ENCODE results near the gene GABPB2. TPM values are rescaled to one million over a fixed set of nuclear protein-coding genes. Genes with fewer than 3 reads are reported as not detected.

The GABPB2 gene
- total and polyA plus RNA-seq, 8 donors: 3.7 to 8.7 (median 5.4) TPM

DNA sequence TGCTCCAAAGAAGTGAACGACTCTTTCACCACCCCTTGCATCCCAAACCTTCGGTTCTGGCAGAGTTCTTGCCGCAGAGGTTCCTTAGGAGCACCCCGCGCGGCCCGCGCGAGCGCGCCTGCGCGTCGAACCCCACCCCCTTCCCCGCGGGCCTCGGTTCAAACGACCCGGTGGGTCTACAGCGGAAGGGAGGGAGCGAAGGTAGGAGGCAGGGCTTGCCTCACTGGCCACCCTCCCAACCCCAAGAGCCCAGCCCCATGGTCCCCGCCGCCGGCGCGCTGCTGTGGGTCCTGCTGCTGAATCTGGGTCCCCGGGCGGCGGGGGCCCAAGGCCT lies 23.0 kb upstream of the GABPB2 start, which contains the start of gene C1orf56:
TSS of gene C1orf56 (plus strand) at position 161 of the 334 bp plus-strand sequence. CDS start at position 258, 97 bp downstream.
- H3K9me3 ChIP-seq: no peaks in the 10 kb centered on the region
- peak within 1 kb of the TSS; percentile 52 to 86 (median 70) for H3K4me3 ChIP-seq
- peak; percentile 74 to 90 (median 85) for ATAC-seq
- H3K36me3 ChIP-seq: peaks cover 0 to 10% (median 2%) of the 10 kb centered on the region in 3 donors
- WGBS, 2 donors: 0 to 2% methylated on average over 27 to 29 of the region's 29 CpGs
- TF ChIP-seq, protein P1, sequence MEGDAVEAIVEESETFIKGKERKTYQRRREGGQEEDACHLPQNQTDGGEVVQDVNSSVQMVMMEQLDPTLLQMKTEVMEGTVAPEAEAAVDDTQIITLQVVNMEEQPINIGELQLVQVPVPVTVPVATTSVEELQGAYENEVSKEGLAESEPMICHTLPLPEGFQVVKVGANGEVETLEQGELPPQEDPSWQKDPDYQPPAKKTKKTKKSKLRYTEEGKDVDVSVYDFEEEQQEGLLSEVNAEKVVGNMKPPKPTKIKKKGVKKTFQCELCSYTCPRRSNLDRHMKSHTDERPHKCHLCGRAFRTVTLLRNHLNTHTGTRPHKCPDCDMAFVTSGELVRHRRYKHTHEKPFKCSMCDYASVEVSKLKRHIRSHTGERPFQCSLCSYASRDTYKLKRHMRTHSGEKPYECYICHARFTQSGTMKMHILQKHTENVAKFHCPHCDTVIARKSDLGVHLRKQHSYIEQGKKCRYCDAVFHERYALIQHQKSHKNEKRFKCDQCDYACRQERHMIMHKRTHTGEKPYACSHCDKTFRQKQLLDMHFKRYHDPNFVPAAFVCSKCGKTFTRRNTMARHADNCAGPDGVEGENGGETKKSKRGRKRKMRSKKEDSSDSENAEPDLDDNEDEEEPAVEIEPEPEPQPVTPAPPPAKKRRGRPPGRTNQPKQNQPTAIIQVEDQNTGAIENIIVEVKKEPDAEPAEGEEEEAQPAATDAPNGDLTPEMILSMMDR (IDR thresholded peaks at IDR 0.05): no peak
- peaks cover 0 to 13% (median 4%) of the 10 kb centered on the region in 3 donors for H3K4me1 ChIP-seq
- intact Hi-C loops (cut with DNase I): no loop called here
- H3K27me3 ChIP-seq: no peaks in the 10 kb centered on the region
- peak within 1 kb of the TSS; percentile 63 to 79 (median 71) for H3K27ac ChIP-seq
- DNase-seq: peak; percentile 58 to 85 (median 68)
- no peak for FAIRE-seq

DNA sequence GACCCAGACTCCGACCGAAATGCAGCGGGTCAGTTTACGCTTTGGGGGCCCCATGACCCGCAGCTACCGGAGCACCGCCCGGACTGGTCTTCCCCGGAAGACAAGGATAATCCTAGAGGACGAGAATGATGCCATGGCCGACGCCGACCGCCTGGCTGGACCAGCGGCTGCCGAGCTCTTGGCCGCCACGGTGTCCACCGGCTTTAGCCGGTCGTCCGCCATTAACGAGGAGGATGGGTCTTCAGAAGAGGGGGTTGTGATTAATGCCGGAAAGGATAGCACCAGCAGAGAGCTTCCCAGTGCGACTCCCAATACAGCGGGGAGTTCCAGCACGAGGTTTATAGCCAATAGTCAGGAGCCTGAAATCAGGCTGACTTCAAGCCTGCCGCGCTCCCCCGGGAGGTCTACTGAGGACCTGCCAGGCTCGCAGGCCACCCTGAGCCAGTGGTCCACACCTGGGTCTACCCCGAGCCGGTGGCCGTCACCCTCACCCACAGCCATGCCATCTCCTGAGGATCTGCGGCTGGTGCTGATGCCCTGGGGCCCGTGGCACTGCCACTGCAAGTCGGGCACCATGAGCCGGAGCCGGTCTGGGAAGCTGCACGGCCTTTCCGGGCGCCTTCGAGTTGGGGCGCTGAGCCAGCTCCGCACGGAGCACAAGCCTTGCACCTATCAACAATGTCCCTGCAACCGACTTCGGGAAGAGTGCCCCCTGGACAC lies 22.5 kb upstream of the GABPB2 start:
- peak overlapping the region; percentile 63 to 79 (median 71) for H3K27ac ChIP-seq
- H3K4me3 ChIP-seq: peak overlapping the region; percentile 52 to 86 (median 70)
- no peaks in the 10 kb centered on the region for H3K9me3 ChIP-seq
- intact Hi-C loops (cut with DNase I): no loop called here
- peaks cover 0 to 15% (median 7%) of the 10 kb centered on the region in 3 donors for H3K36me3 ChIP-seq
- H3K27me3 ChIP-seq: no peaks in the 10 kb centered on the region
- WGBS, 2 donors: 0% methylated on average over 48 of the region's 48 CpGs
- ATAC-seq (peak; percentile 86 to 92 (median 88)), DNase-seq (peak; percentile 66 to 91 (median 78)), FAIRE-seq (no peak)
- TF ChIP-seq, protein P1 (IDR thresholded peaks at IDR 0.05): no peak
- peaks cover 0 to 13% (median 4%) of the 10 kb centered on the region in 3 donors for H3K4me1 ChIP-seq

DNA sequence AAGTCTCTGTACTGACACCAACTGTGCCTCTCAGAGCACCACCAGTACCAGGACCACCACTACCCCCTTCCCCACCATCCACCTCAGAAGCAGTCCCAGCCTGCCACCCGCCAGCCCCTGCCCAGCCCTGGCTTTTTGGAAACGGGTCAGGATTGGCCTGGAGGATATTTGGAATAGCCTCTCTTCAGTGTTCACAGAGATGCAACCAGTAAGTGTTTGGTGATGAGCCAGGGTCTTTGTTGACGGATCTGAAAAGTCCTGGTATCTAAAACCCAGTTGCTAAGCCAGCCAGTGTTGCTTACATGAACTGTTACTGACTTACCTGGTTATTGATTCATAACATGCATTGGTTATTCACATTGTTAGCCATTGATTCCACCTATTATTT lies 21.9 kb upstream of the GABPB2 start:
- DNase-seq (no peak), FAIRE-seq (no peak), ATAC-seq (no peak)
- no peaks in the 10 kb centered on the region for H3K9me3 ChIP-seq
- H3K27ac ChIP-seq: peak overlapping the region in 3 of 4 donors; percentile 64 to 79 (median 78)
- TF ChIP-seq, protein P1 (IDR thresholded peaks at IDR 0.05): peak in 3 of 4 donors; percentile 30 to 39 (median 35)
- peaks cover 0 to 13% (median 4%) of the 10 kb centered on the region in 3 donors for H3K4me1 ChIP-seq
- no peaks in the 10 kb centered on the region for H3K27me3 ChIP-seq
- 1 to 7% methylated on average over 3 of the region's 3 CpGs for WGBS, 2 donors
- intact Hi-C loops (cut with DNase I): no loop called here
- peak overlapping the region; percentile 52 to 86 (median 70) for H3K4me3 ChIP-seq
- peaks cover 0 to 21% (median 12%) of the 10 kb centered on the region in 3 donors for H3K36me3 ChIP-seq

DNA sequence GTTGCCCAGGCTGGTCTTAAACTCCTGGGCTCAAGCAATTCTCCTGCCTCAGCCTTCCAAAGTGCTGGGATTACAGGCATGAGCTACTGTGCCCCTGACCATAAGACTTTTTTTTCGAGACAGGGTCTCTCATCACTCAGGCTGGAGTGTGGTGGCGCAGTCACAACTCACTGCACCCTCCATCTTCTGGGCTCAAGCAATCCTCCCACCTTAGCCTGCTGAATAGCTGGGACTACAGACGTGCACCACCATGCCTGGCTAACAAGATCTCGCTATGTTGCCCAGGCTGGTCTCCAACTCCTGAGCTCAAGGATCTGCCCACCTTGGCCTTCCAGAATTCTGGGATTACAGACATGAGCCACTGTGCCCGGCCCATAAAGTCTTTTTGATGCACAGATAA lies 21.1 kb upstream of the GABPB2 start:
- intact Hi-C loops (cut with DNase I): no loop called here
- no peak for FAIRE-seq
- Histone ChIP-seq H3K9me3 (no peaks in the 10 kb centered on the region), H3K27ac (no peak overlapping the region), H3K27me3 (no peaks in the 10 kb centered on the region), H3K4me1 (peaks cover 0 to 13% (median 4%) of the 10 kb centered on the region in 3 donors), H3K4me3 (no peak overlapping the region), H3K36me3 (peaks cover 0 to 29% (median 12%) of the 10 kb centered on the region in 3 donors)
- DNase-seq: no peak
- WGBS, 2 donors: 88 to 92% methylated on average over 5 of the region's 5 CpGs
- no peak for ATAC-seq
- TF ChIP-seq, protein P1 (IDR thresholded peaks at IDR 0.05): no peak
